ENCODE data around the gene LRRN1.
A peak's percentile ranks its signal among the peaks of the same experiment; 100 is the strongest.

Gene LRRN1

GRCh38 chr3:3783696-3784095 is 15.5 kb upstream of the LRRN1 start:
- no peak for DNase-seq (ENCODE audit: low read depth in 1 of 2, low spot score in 1 of 2)
- no peak for TF ChIP-seq JUND (IDR thresholded peaks at IDR 0.05; ENCODE audit: low read depth)
- in situ Hi-C loops (cut with HindIII; ENCODE audit: low pct_unique_long_range_greater_than_20kb, low sequenced_read_pairs): no loop called here

- TF ChIP-seq JUND (IDR thresholded peaks at IDR 0.05; ENCODE audit: low read depth): no peak
- in situ Hi-C loops (cut with HindIII; ENCODE audit: low pct_unique_long_range_greater_than_20kb, low sequenced_read_pairs): no loop called here
- DNase-seq (ENCODE audit: low read depth in 1 of 2, low spot score in 1 of 2): no peak
Observed at GRCh38 chr3:3792391-3792790, 6.8 kb upstream of the LRRN1 start.

- DNase-seq (ENCODE audit: low read depth in 1 of 2, low spot score in 1 of 2): peak; percentile 20 to 36
- in situ Hi-C loops (cut with HindIII; ENCODE audit: low pct_unique_long_range_greater_than_20kb, low sequenced_read_pairs): no loop called here
- no peak for TF ChIP-seq JUND (IDR thresholded peaks at IDR 0.05; ENCODE audit: low read depth)
Observed at GRCh38 chr3:3798631-3799113, 559 bp upstream of the LRRN1 start.

- no peak for TF ChIP-seq JUND (IDR thresholded peaks at IDR 0.05; ENCODE audit: low read depth)
- in situ Hi-C loops (cut with HindIII; ENCODE audit: low pct_unique_long_range_greater_than_20kb, low sequenced_read_pairs): no loop called here
- peak in 1 of 2 experiments; percentile 30 for DNase-seq (ENCODE audit: low read depth in 1 of 2, low spot score in 1 of 2)
Observed at GRCh38 chr3:3800080-3800455, 837 bp downstream of the LRRN1 start.

DNA sequence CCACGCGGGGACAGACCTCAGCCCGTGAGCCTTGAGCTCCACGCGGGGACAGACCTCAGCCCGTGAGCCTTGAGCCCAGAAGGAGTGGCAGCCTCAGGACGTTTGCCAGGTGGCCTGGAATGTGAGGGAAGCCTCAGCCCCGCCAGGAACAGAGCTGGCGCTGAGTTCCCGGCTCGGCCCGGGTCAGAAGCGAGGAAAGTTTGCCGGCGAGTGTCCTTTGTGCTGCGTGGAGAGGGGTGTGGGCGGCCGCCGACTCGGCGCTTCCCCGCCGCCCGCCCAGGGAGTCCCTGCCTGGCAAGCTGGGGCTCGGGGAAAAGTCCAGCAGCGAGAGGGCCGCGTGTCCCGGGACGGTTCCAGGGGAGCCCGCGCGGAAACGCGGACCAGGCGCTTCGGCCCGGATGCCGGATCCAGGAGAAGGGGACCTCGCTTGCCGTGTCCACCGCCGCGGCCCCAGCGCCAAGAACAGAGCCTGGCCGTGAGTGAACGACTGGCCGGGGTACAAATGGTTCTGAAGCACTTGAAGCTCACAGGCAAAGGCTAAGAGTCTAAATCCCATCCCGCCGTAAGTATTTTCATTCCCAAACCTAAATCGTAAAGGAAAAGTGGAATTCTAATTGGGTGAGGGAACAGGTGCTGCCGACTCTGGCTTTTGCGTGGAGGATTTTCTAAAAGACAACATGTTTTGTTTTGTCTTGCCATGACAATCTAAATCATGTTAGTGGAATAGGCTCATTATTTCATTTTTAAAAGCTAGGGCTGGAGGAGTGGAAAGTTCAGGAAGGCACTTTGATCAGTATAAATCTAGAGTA is 1.7 kb downstream of the LRRN1 start:
- in situ Hi-C loops (cut with HindIII; ENCODE audit: low pct_unique_long_range_greater_than_20kb, low sequenced_read_pairs): no loop called here
- TF ChIP-seq JUND (IDR thresholded peaks at IDR 0.05; ENCODE audit: low read depth): no peak
- DNase-seq (ENCODE audit: low read depth in 1 of 2, low spot score in 1 of 2): peak; percentile 44 to 62

DNA sequence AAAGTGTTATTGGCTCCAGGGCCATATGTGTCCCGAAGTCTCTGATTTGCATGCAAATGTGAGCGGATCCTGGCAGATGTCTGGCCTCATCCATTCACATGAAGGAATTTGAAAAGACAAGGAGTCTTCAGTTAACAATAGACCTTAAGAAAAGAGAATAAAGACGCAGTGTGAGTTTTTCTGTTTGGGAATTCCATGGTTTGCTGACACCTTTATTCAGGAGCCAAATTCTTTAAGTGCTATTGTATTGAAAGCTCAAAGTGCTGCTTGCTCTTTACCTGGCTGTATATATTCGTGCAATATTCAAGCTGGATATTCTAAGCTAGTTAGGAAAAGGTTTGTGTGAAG is 2.2 kb downstream of the LRRN1 start:
- DNase-seq (ENCODE audit: low read depth in 1 of 2, low spot score in 1 of 2): no peak
- no peak for TF ChIP-seq JUND (IDR thresholded peaks at IDR 0.05; ENCODE audit: low read depth)
- in situ Hi-C loops (cut with HindIII; ENCODE audit: low pct_unique_long_range_greater_than_20kb, low sequenced_read_pairs): no loop called here

DNA sequence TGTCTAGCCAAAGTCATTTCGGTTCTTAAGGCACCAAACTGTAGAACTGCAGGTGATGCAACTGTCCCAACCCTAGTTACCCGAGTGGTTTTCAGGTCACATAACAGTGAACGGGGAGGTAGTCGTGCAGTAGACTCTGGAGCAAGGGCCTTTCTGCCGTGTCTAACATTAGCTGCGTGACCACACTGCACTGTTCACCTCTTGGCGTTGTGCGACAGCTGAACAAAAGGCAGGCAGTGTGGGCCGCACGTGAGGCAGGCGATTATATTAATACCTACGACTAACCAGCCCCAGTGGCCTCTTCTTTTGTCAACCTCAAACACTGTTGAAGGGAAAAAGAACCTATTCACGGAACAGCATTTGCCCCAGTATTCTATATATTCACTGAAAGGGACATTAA is 2.8 kb downstream of the LRRN1 start:
- in situ Hi-C loops (cut with HindIII; ENCODE audit: low pct_unique_long_range_greater_than_20kb, low sequenced_read_pairs): no loop called here
- no peak for DNase-seq (ENCODE audit: low read depth in 1 of 2, low spot score in 1 of 2)
- no peak for TF ChIP-seq JUND (IDR thresholded peaks at IDR 0.05; ENCODE audit: low read depth)

GRCh38 chr3:3804560-3804959 is 5.3 kb downstream of the LRRN1 start:
- no peak for DNase-seq (ENCODE audit: low read depth in 1 of 2, low spot score in 1 of 2)
- in situ Hi-C loops (cut with HindIII; ENCODE audit: low pct_unique_long_range_greater_than_20kb, low sequenced_read_pairs): no loop called here

DNA sequence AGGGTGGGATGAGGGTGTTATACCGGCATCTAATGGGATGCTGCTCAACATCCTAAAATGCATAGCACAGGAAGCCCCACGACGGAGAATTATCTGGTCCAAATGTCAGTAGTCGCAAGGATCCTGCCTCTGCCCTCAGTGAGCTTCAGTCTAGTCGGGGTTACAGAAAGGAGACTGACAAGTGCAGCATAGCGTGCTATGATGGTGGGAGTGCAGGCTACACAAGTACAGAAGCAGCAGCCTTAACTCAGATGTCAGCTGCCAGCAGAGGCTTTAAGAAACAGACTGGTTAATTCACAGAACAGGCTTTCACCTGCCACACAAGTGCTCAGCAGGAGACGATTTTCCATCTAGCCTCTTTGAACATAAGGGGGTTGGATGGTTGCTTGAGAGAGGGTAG is 6.9 kb downstream of the LRRN1 start:
- in situ Hi-C loops (cut with HindIII; ENCODE audit: low pct_unique_long_range_greater_than_20kb, low sequenced_read_pairs): no loop called here
- no peak for TF ChIP-seq JUND (IDR thresholded peaks at IDR 0.05; ENCODE audit: low read depth)
- no peak for DNase-seq (ENCODE audit: low read depth in 1 of 2, low spot score in 1 of 2)

More at GRCh38 chr3:3804560-3804959, 5.3 kb downstream of the LRRN1 start:
- TF ChIP-seq JUND (IDR thresholded peaks at IDR 0.05; ENCODE audit: low read depth): no peak

GRCh38 chr3:3806856-3807255 is 7.6 kb downstream of the LRRN1 start:
- DNase-seq (ENCODE audit: low read depth in 1 of 2, low spot score in 1 of 2): no peak
- no peak for TF ChIP-seq JUND (IDR thresholded peaks at IDR 0.05; ENCODE audit: low read depth)
- in situ Hi-C loops (cut with HindIII; ENCODE audit: low pct_unique_long_range_greater_than_20kb, low sequenced_read_pairs): no loop called here

GRCh38 chr3:3813013-3813412 is 13.8 kb downstream of the LRRN1 start:
- no peak for TF ChIP-seq JUND (IDR thresholded peaks at IDR 0.05; ENCODE audit: low read depth)
- in situ Hi-C loops (cut with HindIII; ENCODE audit: low pct_unique_long_range_greater_than_20kb, low sequenced_read_pairs): no loop called here
- DNase-seq (ENCODE audit: low read depth in 1 of 2, low spot score in 1 of 2): no peak

DNA sequence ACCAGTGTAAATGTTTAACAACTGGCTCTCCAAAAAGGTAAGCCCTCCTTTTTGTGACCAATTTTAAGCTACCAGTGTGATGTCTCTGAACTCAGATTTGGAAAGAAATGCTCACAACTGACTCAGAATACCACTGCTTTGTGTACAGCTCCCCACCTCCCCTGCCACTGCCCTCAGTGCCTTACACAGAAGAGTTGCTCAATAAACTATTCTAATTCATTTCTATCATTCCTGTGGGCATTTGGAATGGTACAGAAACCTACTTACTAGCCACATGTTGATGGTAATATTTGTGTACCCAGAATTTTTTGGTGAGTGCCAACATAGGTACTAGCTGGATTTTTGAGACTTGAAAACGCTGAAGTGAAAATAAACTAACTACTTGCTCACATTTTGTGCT is 16.0 kb downstream of the LRRN1 start:
- TF ChIP-seq JUND (IDR thresholded peaks at IDR 0.05; ENCODE audit: low read depth): no peak
- in situ Hi-C loops (cut with HindIII; ENCODE audit: low pct_unique_long_range_greater_than_20kb, low sequenced_read_pairs): no loop called here
- DNase-seq (ENCODE audit: low read depth in 1 of 2, low spot score in 1 of 2): no peak

- in situ Hi-C loops (cut with HindIII; ENCODE audit: low pct_unique_long_range_greater_than_20kb, low sequenced_read_pairs): no loop called here
- TF ChIP-seq JUND (IDR thresholded peaks at IDR 0.05; ENCODE audit: low read depth): no peak
- DNase-seq (ENCODE audit: low read depth in 1 of 2, low spot score in 1 of 2): no peak
Observed at GRCh38 chr3:3816034-3816433, 16.8 kb downstream of the LRRN1 start.

GRCh38 chr3:3817865-3818264 is 18.6 kb downstream of the LRRN1 start:
- in situ Hi-C loops (cut with HindIII; ENCODE audit: low pct_unique_long_range_greater_than_20kb, low sequenced_read_pairs): no loop called here
- DNase-seq (ENCODE audit: low read depth in 1 of 2, low spot score in 1 of 2): no peak
- no peak for TF ChIP-seq JUND (IDR thresholded peaks at IDR 0.05; ENCODE audit: low read depth)
